HepG2 (cell line): Measurements from ENCODE around the gene EMCN. TPM values are rescaled to one million over a fixed set of nuclear protein-coding genes. Genes with fewer than 3 reads are reported as not detected.

Experiments
- ATAC-seq: fragments of 200-7000 bp; cut with Tn5 transposase; 3 replicates; pipeline ENCODE4 v1.9.1; 2020; ENCODE audit warnings: mild to moderate bottlenecking, moderate library complexity
- BruUV-seq: library from RNA; stranded (reverse); fragments of 400-500 nt; replicated peaks from 2 replicates; lab custom pipeline; 2021; lab: Mats Ljungman, UMichigan
- CTCF ChIA-PET: fragments of 300-600 bp; formaldehyde crosslinking; extraction: SDS; loops from one replicate; lab custom pipeline; 2021; ENCODE audit warnings: low total read pairs, inconsistent platforms, low intra/inter-chr PET ratio; lab: Yijun Ruan, JAX
- POLR2A ChIA-PET: fragments of 350-600 bp; sonication (Branson Sonifier 250); formaldehyde crosslinking; loops from one replicate; lab custom pipeline; 2020; ENCODE audit warnings: antibody characterized with exemption, inconsistent platforms; lab: Yijun Ruan, JAX
- DNase-seq: peaks from one replicate; pipeline ENCODE4 v3.0.0-alpha.2; 2015; ENCODE audit warnings: low spot score
- FAIRE-seq: peaks from 3 replicates; lab custom pipeline; 2011; peaks lifted over from hg19 to GRCh38; lab: Jason Lieb, UNC
- H2AFZ ChIP-seq: one replicate; pipeline ENCODE4 v1.6.1; 2011; ENCODE audit warnings: low read length, inconsistent platforms
- H3K27ac ChIP-seq: fragments of 300-600 bp; 3 replicates; pipeline ENCODE4 v1.8.0; 2011; ENCODE audit warnings: mixed run types, mild to moderate bottlenecking, mixed read lengths, low read length, inconsistent platforms; ENCODE audit not compliant: insufficient read depth; ENCODE audit errors: extremely low read length
- H3K27me3 ChIP-seq, 2 experiments: fragments of 200-600 bp in 1 of 2; 2 replicates in 1 of 2; 3 replicates in 1 of 2; pipeline versions ENCODE4 v1.6.0 to v1.8.0; 2011; ENCODE audit warnings: low read length in 2 of 2, mild to moderate bottlenecking in 2 of 2, moderate library complexity in 2 of 2, inconsistent platforms in 1 of 2; ENCODE audit not compliant: insufficient read depth in 2 of 2, control insufficient read depth in 1 of 2
- H3K36me3 ChIP-seq, 2 experiments: fragments of 200-600 bp in 1 of 2; replicated peaks in 1 of 2; 2 replicates in 1 of 2; 3 replicates in 1 of 2; pipeline versions ENCODE4 v1.5.1 to v1.8.0; 2011; ENCODE audit warnings: low read length in 2 of 2, inconsistent platforms in 1 of 2; ENCODE audit not compliant: insufficient read depth in 2 of 2, control insufficient read depth in 1 of 2
- H3K4me1 ChIP-seq: 2 replicates; pipeline ENCODE4 v1.5.1; 2012; ENCODE audit warnings: low read length, inconsistent platforms; ENCODE audit not compliant: insufficient read depth
- H3K4me2 ChIP-seq: 2 replicates; pipeline ENCODE4 v1.6.0; 2011; ENCODE audit warnings: low read depth, low read length, inconsistent platforms
- H3K4me3 ChIP-seq, 3 experiments: fragments of 200-600 bp in 1 of 3; sonication (generic), shearing (Covaris generic) in 1 of 3; replicated peaks in 1 of 3; 2 replicates each; pipeline ENCODE4 v1.5.1; 2011 to 2016; ENCODE audit warnings: low read length in 3 of 3, inconsistent platforms in 2 of 3, low read depth in 2 of 3, mild to moderate bottlenecking in 2 of 3, control low read depth in 1 of 3, mixed read lengths in 1 of 3; ENCODE audit not compliant: insufficient read depth in 1 of 3
- H3K79me2 ChIP-seq: one replicate; pipeline ENCODE4 v1.6.1; 2011; ENCODE audit warnings: low read length, inconsistent platforms; ENCODE audit not compliant: insufficient read depth
- H3K9ac ChIP-seq: 2 replicates; pipeline ENCODE4 v1.6.0; 2011; ENCODE audit warnings: mild to moderate bottlenecking, low read depth, low read length, inconsistent platforms; ENCODE audit not compliant: insufficient read depth
- H3K9me3 ChIP-seq: 2 replicates; pipeline ENCODE4 v1.5.1; 2012; ENCODE audit warnings: mild to moderate bottlenecking, low read length
- H4K20me1 ChIP-seq: 2 replicates; pipeline ENCODE4 v1.6.0; 2011; ENCODE audit warnings: inconsistent platforms, mild to moderate bottlenecking, low read length, moderate library complexity; ENCODE audit not compliant: insufficient read depth
- CHD2 ChIP-seq: IDR thresholded peaks from 2 replicates; pipeline ENCODE4 v1.6.1; 2011; ENCODE audit warnings: low read depth, low read length, improper control_type of control experiment
- FOSL2 ChIP-seq: sonication (generic); formaldehyde crosslinking; IDR thresholded peaks from 2 replicates; pipeline ENCODE4 v1.4.0; 2020; ENCODE audit warnings: missing genetic modification reagents
- FOXA3 ChIP-seq: IDR thresholded peaks from 2 replicates; pipeline ENCODE4 v1.6.1; 2016; ENCODE audit warnings: missing genetic modification reagents, missing compliant biosample characterization
- IKZF1 ChIP-seq: fragments of 450-650 bp; IDR thresholded peaks from 2 replicates; pipeline ENCODE4 v1.7.1; 2016
- JUND ChIP-seq: sonication (generic); formaldehyde crosslinking; IDR thresholded peaks from 2 replicates; pipeline ENCODE4 v1.8.0; 2022; ENCODE audit warnings: mild to moderate bottlenecking, missing genetic modification reagents
- MED1 ChIP-seq: sonication (generic); formaldehyde crosslinking; IDR thresholded peaks from 2 replicates; pipeline ENCODE4 v1.4.0; 2020; ENCODE audit warnings: missing genetic modification reagents
- TIGD3 ChIP-seq: sonication (generic); formaldehyde crosslinking; IDR thresholded peaks from 2 replicates; pipeline ENCODE4 v1.5.1; 2020; ENCODE audit warnings: mild to moderate bottlenecking, missing genetic modification reagents, borderline replicate concordance
- ZBTB14 ChIP-seq: sonication (generic); formaldehyde crosslinking; IDR thresholded peaks from 2 replicates; pipeline ENCODE4 v1.4.0; 2020; ENCODE audit warnings: missing genetic modification reagents
- ZBTB26 ChIP-seq: IDR thresholded peaks from 2 replicates; pipeline ENCODE4 v1.6.1; 2016; ENCODE audit warnings: missing compliant biosample characterization, missing genetic modification reagents, borderline replicate concordance
- ZBTB37 ChIP-seq: sonication (generic); formaldehyde crosslinking; IDR thresholded peaks from 2 replicates; pipeline ENCODE4 v1.4.0; 2020; ENCODE audit warnings: mild to moderate bottlenecking, missing genetic modification reagents
- WGBS: methylation state at CpG from one replicate; pipeline ENCODE4 v1.1.6; 2017; ENCODE audit warnings: low lambda C conversion rate; 5-methylcytosine and 5-hydroxymethylcytosine counted together
- in situ Hi-C: cut with HindIII; loops from 2 replicates; pipeline ENCODE4 v1.10.0; 2017; ENCODE audit warnings: low pct_unique_long_range_greater_than_20kb; ENCODE audit not compliant: extremely low pct_ligation_motif_present
- intact Hi-C: fragments of 100-400 bp; cut with micrococcal nuclease; formaldehyde crosslinking; loops from one replicate; pipeline ENCODE4 v1.10.0; 2022; ENCODE audit not compliant: unreplicated experiment
- polyA plus RNA-seq, 8 experiments: library from polyadenylated mRNA; depleted of rRNA in 3 of 8; stranded (reverse) in 7 of 8; unstranded in 1 of 8; fragments of >200 nt; fragmentation: Illumina TruSeq in 4 of 8; extraction: Trizol in 4 of 8; gene quantifications; 2 replicates each; pipeline versions ENCODE4 v1.2.1 to v1.2.3, GENCODE V29; 2011 to 2016; ENCODE audit warnings: low read depth in 4 of 8, missing spikeins in 1 of 8, mixed read lengths in 1 of 8; ENCODE audit not compliant: insufficient read depth in 1 of 8
- total RNA-seq, 5 experiments: library from RNA; depleted of rRNA; stranded (reverse); fragments of >200 nt; fragmentation: Illumina TruSeq; extraction: Trizol; gene quantifications; 2 replicates each; pipeline ENCODE4 v1.2.3, GENCODE V29; 2016; ENCODE audit warnings: low read depth in 1 of 5

EMCN gene
- total and polyA plus RNA-seq, 2 of the 13 experiments (the other 11 are each of a cell fraction or from before 2014, with no cell fraction given), result not detected

- no peak overlapping the region for H3K4me3 ChIP-seq
- ATAC-seq, result no peak
- peak; percentile 2 for DNase-seq
- in situ Hi-C loops, result no loop called here
- H3K4me1 ChIP-seq, result no peaks in the 10 kb centered on the region
- H3K27ac ChIP-seq, result no peak overlapping the region
- H3K9me3 ChIP-seq, result no peaks in the 10 kb centered on the region
- H3K36me3 ChIP-seq, result no peaks in the 10 kb centered on the region
- no peaks in the 10 kb centered on the region for H3K79me2 ChIP-seq
- TF ChIP-seq CHD2 (no peak), MED1 (CRISPR knock-in tag) (no peak), FOSL2 (0 out of 2 replicates have a peak, but pooled peaks have one; percentile 17), FOXA3 (CRISPR knock-in tag) (no peak), ZBTB26 (CRISPR knock-in tag) (no peak), JUND (CRISPR knock-in tag) (no peak)
- no peak overlapping the region for H3K9ac ChIP-seq
- no peaks in the 10 kb centered on the region for H4K20me1 ChIP-seq
- no peak for FAIRE-seq
- 22% methylated on average over 3 of the region's 3 CpGs for WGBS
- BruUV-seq, result no TSS peak
- H2AFZ ChIP-seq, result no peak overlapping the region
- ChIA-PET CTCF (no interaction called here), POLR2A (no interaction called here)
- intact Hi-C loops, result no loop called here
- no peaks in the 10 kb centered on the region for H3K27me3 ChIP-seq
- no peak overlapping the region for H3K4me2 ChIP-seq
These were observed 169.3 kb downstream of the EMCN start for GRCh38 chr4:100348473-100348872.

GRCh38 chr4:100347241-100347640 lies 170.6 kb downstream of the EMCN start:
- FAIRE-seq, result no peak
- no peaks in the 10 kb centered on the region for H3K27me3 ChIP-seq
- intact Hi-C loops (no loop called here), in situ Hi-C loops (no loop called here)
- no peak overlapping the region for H3K27ac ChIP-seq
- ChIA-PET CTCF (no interaction called here), POLR2A (no interaction called here)
- no peak for ATAC-seq
- no peaks in the 10 kb centered on the region for H3K9me3 ChIP-seq
- DNase-seq, result no peak
- H3K36me3 ChIP-seq, result no peaks in the 10 kb centered on the region
- no peaks in the 10 kb centered on the region for H4K20me1 ChIP-seq
- H3K9ac ChIP-seq, result no peak overlapping the region
- H3K79me2 ChIP-seq, result no peaks in the 10 kb centered on the region
- H3K4me2 ChIP-seq, result no peak overlapping the region
- 0% methylated on average over 1 of the region's 1 CpG for WGBS
- H3K4me1 ChIP-seq, result no peaks in the 10 kb centered on the region
- no TSS peak for BruUV-seq
- no peak overlapping the region for H3K4me3 ChIP-seq
- H2AFZ ChIP-seq, result no peak overlapping the region
- TF ChIP-seq ZBTB37 (CRISPR knock-in tag) (no peak), IKZF1 (no peak), TIGD3 (CRISPR knock-in tag) (no peak), ZBTB14 (CRISPR knock-in tag) (no peak)
